Hippocampal formation (tissue), 2 donors: ENCODE measurements around the gene FCN1.

ENCODE experiments used
- DNase-seq, 2 donors: peaks; one replicate each; lab custom pipeline; 2025; lab: John Stamatoyannopoulos, UW

The FCN1 gene

GRCh38 chr9:134913713-134914500, 3.8 kb downstream of the FCN1 start:
- no peak for DNase-seq

- DNase-seq: no peak
Observed at GRCh38 chr9:134913041-134913712, 4.5 kb downstream of the FCN1 start.

- DNase-seq: no peak
Observed at GRCh38 chr9:134912126-134912840, 5.4 kb downstream of the FCN1 start.

- no peak for DNase-seq
Observed at GRCh38 chr9:134909511-134910481, 7.9 kb downstream of the FCN1 start.

- no peak for DNase-seq
Observed at GRCh38 chr9:134908524-134909309, 9.0 kb downstream of the FCN1 start.

- no peak for DNase-seq
Observed at GRCh38 chr9:134902936-134903335, 14.8 kb downstream of the FCN1 start.

GRCh38 chr9:134899818-134900217, 17.9 kb downstream of the FCN1 start:
- DNase-seq: no peak

GRCh38 chr9:134899168-134899567, 18.5 kb downstream of the FCN1 start:
- no peak for DNase-seq

GRCh38 chr9:134898319-134898718, 19.4 kb downstream of the FCN1 start:
- no peak for DNase-seq

- no peak for DNase-seq
Observed at GRCh38 chr9:134897584-134898170, 20.0 kb downstream of the FCN1 start.

GRCh38 chr9:134896834-134897583, 20.7 kb downstream of the FCN1 start:
- DNase-seq: no peak

- DNase-seq: no peak
Observed at GRCh38 chr9:134895908-134896833, 21.5 kb downstream of the FCN1 start.

- no peak for DNase-seq
Observed at GRCh38 chr9:134895567-134895907, 22.2 kb downstream of the FCN1 start.

GRCh38 chr9:134895097-134895496, 22.6 kb downstream of the FCN1 start:
- no peak for DNase-seq

- DNase-seq: no peak
Observed at GRCh38 chr9:134894136-134894860, 23.4 kb downstream of the FCN1 start.

- no peak for DNase-seq
Observed at GRCh38 chr9:134892820-134893420, 24.8 kb downstream of the FCN1 start.

GRCh38 chr9:134892221-134892620, 25.5 kb downstream of the FCN1 start:
- DNase-seq: no peak

- DNase-seq: no peak
Observed at GRCh38 chr9:134891713-134892112, 26.0 kb downstream of the FCN1 start.
